Ramos (cell line): ENCODE measurements around the gene KCNG3.

Experiments used
- in situ Hi-C: fragments of 300-500 bp; cut with MboI; formaldehyde crosslinking; loops from one replicate; pipeline ENCODE4 v1.14.3; 2022; ENCODE audit warnings: low sequenced_read_pairs; ENCODE audit not compliant: unreplicated experiment

KCNG3 gene

GRCh38 chr2:42488297-42488696 is 5.5 kb downstream of the KCNG3 start:
- in situ Hi-C loops = no loop called here

DNA sequence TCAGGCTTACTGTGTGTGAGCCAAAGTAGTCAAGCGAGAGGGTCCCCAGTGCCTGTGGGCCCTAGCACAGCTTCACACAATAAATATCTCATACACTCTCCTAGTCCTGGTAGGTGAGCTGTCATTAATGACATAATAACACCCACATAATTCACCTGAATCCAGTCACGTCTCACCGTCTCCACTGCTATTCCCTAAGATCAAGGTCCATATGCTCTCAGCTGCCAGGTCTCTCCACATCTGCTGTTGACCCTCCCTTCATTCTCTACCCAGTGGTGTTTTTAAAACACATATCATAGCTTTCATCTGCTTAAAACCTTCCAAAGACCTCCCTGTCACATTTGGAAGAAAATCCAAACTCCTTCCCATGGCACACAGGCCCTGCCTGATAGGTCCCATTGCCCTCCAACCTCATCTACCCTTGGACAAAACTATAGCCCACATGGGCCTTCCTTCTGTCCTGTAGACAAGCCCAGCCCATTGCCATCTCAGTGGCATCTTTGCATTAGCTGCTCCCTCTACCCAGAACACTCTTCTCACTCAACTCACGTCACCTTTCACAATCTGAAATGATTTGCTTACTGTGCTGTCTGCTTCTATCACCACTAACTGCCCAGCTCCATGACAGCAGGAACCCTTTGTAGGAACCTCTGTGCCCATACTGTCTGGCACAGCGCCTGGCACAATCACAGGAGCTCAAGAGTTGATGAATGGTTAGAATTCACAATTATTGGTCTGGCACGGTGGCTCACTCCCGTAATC is 7.5 kb downstream of the KCNG3 start:
- in situ Hi-C loops = no loop called here

GRCh38 chr2:42480402-42480801 is 13.4 kb downstream of the KCNG3 start:
- in situ Hi-C loops = no loop called here

DNA sequence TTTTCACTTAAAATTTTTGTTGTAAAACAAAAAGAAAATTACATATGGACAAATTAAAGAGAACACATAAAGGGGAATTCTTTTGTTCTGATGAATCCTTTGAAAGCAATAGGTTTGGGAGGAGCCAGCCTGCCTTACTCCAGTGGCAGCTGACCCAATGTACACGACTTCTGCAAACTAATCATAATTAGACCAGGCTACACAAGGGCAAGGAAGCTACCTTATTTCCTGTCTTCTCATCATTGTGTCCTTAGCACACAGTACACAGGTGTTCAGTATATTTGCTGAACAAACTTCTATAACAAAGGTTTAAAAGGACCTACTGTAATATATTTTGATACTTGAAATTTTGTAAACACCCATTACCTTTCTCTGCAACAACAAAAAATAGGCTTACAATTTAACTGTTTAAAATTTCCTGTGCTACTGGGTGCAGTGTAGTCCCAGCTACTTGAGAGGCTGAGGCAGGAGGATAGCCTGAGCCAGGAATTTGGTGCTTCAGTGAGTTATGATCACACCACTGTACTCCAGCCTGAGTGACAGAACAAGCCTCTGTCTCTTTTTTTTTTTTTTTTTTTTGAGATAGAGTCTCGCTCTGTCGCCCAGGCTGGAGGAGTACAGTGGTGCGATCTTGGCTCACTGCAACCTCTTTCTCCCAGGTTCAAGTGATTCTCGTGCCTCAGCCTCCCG is 18.9 kb downstream of the KCNG3 start:
- in situ Hi-C loops = no loop called here

DNA sequence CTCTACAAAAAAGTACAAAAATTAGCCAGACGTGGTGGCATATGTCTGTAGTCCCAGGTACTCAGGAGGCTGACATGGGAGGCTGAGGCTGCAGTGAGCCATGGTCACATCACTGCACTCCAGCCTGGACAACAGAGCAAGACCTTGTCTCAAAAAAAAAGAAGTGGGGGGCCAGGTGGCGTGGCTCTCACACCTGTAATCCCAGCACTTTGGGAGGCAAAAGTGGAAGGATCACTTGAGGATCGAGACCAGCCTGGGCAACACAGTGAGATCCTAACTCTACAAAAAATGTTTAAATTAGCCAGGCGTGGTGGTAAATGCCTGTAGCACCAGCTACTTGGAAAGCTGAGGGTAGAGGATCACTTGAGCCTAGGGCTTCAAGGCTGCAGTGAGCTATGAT is 23.1 kb downstream of the KCNG3 start:
- in situ Hi-C loops = no loop called here

GRCh38 chr2:42464631-42465030 is 29.2 kb downstream of the KCNG3 start:
- in situ Hi-C loops = no loop called here

- in situ Hi-C loops = no loop called here
These were observed 30.2 kb downstream of the KCNG3 start for GRCh38 chr2:42463570-42463969.

GRCh38 chr2:42459296-42459695 is 34.5 kb downstream of the KCNG3 start:
- in situ Hi-C loops = no loop called here

DNA sequence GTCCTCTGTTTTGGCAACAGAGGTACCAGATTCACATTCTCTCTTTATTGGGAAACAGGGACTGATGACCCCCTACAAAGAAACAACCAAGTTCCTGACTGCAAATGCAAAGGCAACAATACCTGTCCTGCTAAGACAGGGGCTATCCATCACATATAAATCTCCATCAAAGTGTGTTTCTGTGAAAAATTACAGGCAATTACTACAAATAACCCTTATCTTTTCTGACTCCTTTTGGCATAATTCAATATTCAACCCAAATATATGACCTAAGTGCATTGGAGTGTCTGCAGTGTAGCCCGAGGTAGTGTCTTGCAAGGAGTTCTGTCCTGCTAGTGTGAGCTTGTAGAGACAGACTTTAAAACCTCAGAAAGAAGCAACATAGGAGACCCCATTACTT is 35.4 kb downstream of the KCNG3 start:
- in situ Hi-C loops = no loop called here

GRCh38 chr2:42457011-42457410 is 36.8 kb downstream of the KCNG3 start:
- in situ Hi-C loops = no loop called here

DNA sequence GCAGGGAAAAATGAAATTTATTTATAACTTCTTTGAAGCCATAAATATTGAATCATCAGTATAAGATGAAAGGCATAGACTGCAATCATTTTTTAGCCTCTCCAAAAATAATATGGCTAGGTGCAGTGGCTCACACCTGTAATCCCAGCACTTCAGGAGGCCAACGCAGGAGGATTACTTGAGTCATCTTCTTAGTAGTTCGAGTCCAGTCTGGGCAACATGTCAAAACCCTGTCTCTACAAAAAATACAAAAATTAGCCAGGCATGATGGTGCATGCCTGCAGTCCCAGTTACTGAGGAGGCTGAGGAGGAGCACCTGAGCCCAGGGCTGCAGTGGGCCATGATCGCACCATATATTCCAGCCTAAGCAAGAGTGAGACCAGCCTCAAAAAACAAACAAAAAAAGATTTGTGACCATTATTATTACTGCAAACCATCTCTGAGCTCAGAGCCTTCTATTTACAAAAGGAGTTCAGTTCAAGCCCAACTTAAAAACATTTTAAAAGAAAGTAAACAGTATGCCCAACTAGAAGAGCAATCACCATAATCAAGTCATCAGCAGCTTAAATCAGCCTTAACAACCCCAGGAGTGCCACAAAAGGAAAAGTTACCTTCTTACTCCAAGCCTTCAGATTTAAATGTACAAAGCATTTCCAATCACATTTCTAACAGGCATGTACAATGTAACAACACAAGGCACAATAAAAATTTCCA is 37.5 kb downstream of the KCNG3 start:
- in situ Hi-C loops = no loop called here

GRCh38 chr2:42452545-42452944 is 41.2 kb downstream of the KCNG3 start:
- in situ Hi-C loops = no loop called here

- in situ Hi-C loops = no loop called here
These were observed 43.6 kb downstream of the KCNG3 start for GRCh38 chr2:42450136-42450535.

DNA sequence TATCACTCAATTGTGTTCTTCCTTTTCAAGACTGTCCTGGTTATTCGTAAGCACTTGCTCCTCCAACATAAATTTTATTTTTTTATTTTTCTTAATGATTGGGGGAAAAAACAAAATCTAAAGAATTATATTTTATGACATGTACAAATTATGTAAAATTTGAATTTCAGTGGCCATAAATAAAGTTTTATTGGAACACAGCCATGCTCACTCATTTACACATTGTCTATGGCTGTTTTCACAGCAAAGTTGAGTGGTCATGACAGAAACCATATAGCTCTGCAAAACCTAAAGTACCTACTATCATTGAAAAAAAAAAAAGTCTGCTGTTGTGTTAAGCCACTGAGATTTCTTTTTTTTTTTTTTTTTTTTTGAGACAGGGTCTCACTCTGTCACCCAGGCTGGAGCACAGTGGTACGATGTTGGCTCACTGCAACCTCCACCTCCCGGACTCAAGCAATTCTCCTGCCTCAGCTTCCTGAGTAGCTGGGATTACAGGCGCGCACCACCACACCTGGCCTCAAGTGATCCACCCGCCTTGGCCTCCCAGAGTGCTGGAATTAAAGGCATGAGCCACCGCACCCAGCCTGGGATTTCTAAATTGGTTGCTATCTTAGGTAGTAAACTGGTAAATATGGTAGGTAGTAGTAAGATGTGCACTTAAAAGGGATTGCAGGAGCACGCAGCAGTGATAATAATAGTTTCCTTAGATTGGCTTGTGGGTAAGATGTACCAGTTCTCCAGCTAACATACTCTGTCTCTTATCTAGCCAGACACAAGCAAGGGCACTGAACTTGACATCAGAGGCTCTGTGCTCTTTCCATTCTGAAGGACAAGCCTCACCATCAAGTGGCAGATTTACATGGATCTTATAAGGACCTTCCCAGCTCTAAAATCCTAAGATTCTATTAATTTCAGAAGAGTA is 44.4 kb downstream of the KCNG3 start:
- in situ Hi-C loops = no loop called here

DNA sequence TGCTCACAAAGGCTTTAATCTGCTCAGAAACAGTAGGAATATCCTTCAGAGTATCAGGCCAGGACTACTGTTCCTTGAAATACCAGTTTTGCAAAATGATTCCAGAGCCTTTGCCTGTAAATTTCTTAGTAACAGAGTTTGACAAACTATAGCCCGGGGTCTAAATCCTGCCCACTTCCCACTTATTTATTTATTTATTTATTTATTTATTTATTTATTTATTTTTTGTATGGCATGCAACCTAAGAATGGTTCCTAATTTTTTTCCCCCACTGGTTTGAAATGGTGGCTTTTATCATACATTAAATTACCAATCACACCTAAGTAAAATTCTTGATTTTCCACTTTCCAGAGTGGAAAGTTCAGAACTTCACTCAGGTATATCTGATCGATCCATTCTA is 45.6 kb downstream of the KCNG3 start:
- in situ Hi-C loops = no loop called here

GRCh38 chr2:42446503-42447271 is 47.1 kb downstream of the KCNG3 start:
- in situ Hi-C loops = no loop called here

GRCh38 chr2:42443718-42444399 is 49.9 kb downstream of the KCNG3 start:
- in situ Hi-C loops = no loop called here

DNA sequence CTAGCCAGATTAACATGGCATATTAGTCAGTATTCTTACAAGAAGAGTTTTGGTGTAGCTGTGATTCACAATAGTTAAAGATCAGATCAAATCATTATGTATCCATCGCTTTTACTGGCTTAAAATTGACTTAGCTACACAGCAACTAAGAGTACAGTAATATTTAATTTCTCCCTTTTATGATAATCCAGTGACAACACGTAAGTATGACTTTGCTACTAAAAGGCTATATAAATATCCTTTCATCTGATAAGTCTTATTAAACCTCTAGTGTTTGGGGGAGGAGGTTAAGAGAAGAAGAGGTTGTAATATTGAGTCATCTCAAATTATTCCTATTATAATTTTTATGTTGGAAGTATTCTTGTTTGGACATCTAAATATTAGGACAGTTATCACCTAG is 51.0 kb downstream of the KCNG3 start:
- in situ Hi-C loops = no loop called here

DNA sequence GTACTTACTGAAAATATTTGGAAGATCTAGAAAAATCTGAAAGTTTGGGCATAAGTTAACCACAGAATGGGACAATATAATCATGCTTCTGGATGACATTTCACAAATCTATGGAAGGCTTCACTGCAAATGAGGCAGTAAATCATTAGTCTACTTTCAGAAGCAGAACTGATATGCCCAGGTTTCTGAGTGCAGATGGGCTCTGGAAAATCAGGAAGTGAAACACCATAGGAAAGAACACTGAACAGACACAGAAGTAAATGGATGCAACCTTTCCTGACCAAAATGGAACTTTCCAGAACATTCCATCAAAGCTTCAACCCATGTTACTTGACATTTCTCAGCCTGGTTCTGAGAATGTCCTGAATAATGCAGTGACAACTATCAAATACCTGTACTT is 55.1 kb downstream of the KCNG3 start:
- in situ Hi-C loops = no loop called here
